ENCODE measurements around the gene SEPTIN11.

The SEPTIN11 gene

GRCh38 chr4:76968937-76969336 is 19.4 kb downstream of the SEPTIN11 start:
- H3K27ac ChIP-seq = no peak overlapping the region
- H3K27me3 ChIP-seq (ENCODE audit: control insufficient read depth, insufficient read depth, low read length) = no peaks in the 10 kb centered on the region
- no peak overlapping the region for H3K4me3 ChIP-seq (ENCODE audit: low read depth, low read length)
- peaks cover 3% of the 10 kb centered on the region for H3K79me2 ChIP-seq
- no peak for TF ChIP-seq CTCF (IDR thresholded peaks at IDR 0.05)
- no peaks in the 10 kb centered on the region for H3K4me1 ChIP-seq
- no peak overlapping the region for H3K4me2 ChIP-seq (ENCODE audit: low read length)
- H3K36me3 ChIP-seq (ENCODE audit: control insufficient read depth, insufficient read depth, low read length) = no peaks in the 10 kb centered on the region
- no peak overlapping the region for H2AFZ ChIP-seq
- no peaks in the 10 kb centered on the region for H3K9me3 ChIP-seq (ENCODE audit: control insufficient read depth, low read length)
- no peak overlapping the region for H3K9ac ChIP-seq

GRCh38 chr4:76969495-76969894 is 19.9 kb downstream of the SEPTIN11 start:
- H3K4me2 ChIP-seq (ENCODE audit: low read length) = no peak overlapping the region
- no peak overlapping the region for H2AFZ ChIP-seq
- no peak overlapping the region for H3K27ac ChIP-seq
- no peaks in the 10 kb centered on the region for H3K27me3 ChIP-seq (ENCODE audit: control insufficient read depth, insufficient read depth, low read length)
- H3K36me3 ChIP-seq (ENCODE audit: control insufficient read depth, insufficient read depth, low read length) = no peaks in the 10 kb centered on the region
- no peak for TF ChIP-seq CTCF (IDR thresholded peaks at IDR 0.05)
- H3K4me1 ChIP-seq = no peaks in the 10 kb centered on the region
- peaks cover 3% of the 10 kb centered on the region for H3K79me2 ChIP-seq
- H3K9ac ChIP-seq = no peak overlapping the region
- H3K4me3 ChIP-seq (ENCODE audit: low read depth, low read length) = no peak overlapping the region
- no peaks in the 10 kb centered on the region for H3K9me3 ChIP-seq (ENCODE audit: control insufficient read depth, low read length)

GRCh38 chr4:76969941-76970529 is 20.5 kb downstream of the SEPTIN11 start:
- Histone ChIP-seq H3K27ac (no peak overlapping the region), H3K4me1 (no peaks in the 10 kb centered on the region), H3K9me3 (ENCODE audit: control insufficient read depth, low read length) (no peaks in the 10 kb centered on the region), H3K4me3 (ENCODE audit: low read depth, low read length) (no peak overlapping the region), H3K79me2 (no peaks in the 10 kb centered on the region), H2AFZ (no peak overlapping the region), H3K36me3 (ENCODE audit: control insufficient read depth, insufficient read depth, low read length) (no peaks in the 10 kb centered on the region), H3K9ac (no peak overlapping the region), H3K27me3 (ENCODE audit: control insufficient read depth, insufficient read depth, low read length) (no peaks in the 10 kb centered on the region), H3K4me2 (ENCODE audit: low read length) (no peak overlapping the region)
- no peak for TF ChIP-seq CTCF (IDR thresholded peaks at IDR 0.05)

GRCh38 chr4:76972306-76972705 is 22.8 kb downstream of the SEPTIN11 start:
- H3K9ac ChIP-seq = no peak overlapping the region
- no peaks in the 10 kb centered on the region for H3K9me3 ChIP-seq (ENCODE audit: control insufficient read depth, low read length)
- no peak overlapping the region for H3K4me3 ChIP-seq (ENCODE audit: low read depth, low read length)
- H3K4me2 ChIP-seq (ENCODE audit: low read length) = no peak overlapping the region
- H3K27ac ChIP-seq = no peak overlapping the region
- no peaks in the 10 kb centered on the region for H3K4me1 ChIP-seq
- TF ChIP-seq CTCF (IDR thresholded peaks at IDR 0.05) = no peak
- no peak overlapping the region for H2AFZ ChIP-seq
- H3K27me3 ChIP-seq (ENCODE audit: control insufficient read depth, insufficient read depth, low read length) = no peaks in the 10 kb centered on the region
- no peaks in the 10 kb centered on the region for H3K36me3 ChIP-seq (ENCODE audit: control insufficient read depth, insufficient read depth, low read length)
- H3K79me2 ChIP-seq = no peaks in the 10 kb centered on the region

GRCh38 chr4:76974150-76974549 is 24.6 kb downstream of the SEPTIN11 start:
- Histone ChIP-seq H3K4me1 (no peaks in the 10 kb centered on the region), H3K27ac (no peak overlapping the region), H3K4me2 (ENCODE audit: low read length) (no peak overlapping the region), H3K9me3 (ENCODE audit: control insufficient read depth, low read length) (no peaks in the 10 kb centered on the region), H3K9ac (no peak overlapping the region), H3K27me3 (ENCODE audit: control insufficient read depth, insufficient read depth, low read length) (no peaks in the 10 kb centered on the region), H2AFZ (no peak overlapping the region), H3K79me2 (no peaks in the 10 kb centered on the region), H3K36me3 (ENCODE audit: control insufficient read depth, insufficient read depth, low read length) (no peaks in the 10 kb centered on the region), H3K4me3 (ENCODE audit: low read depth, low read length) (no peak overlapping the region)
- TF ChIP-seq CTCF (IDR thresholded peaks at IDR 0.05) = no peak
